ENCODE results near the gene CCR1. TPM values are rescaled to one million over a fixed set of nuclear protein-coding genes. Genes with fewer than 3 reads are reported as not detected.

The CCR1 gene
- total and polyA plus RNA-seq, 2 of the 4 experiments (the other 2 are of a cell fraction), result not detected

DNA sequence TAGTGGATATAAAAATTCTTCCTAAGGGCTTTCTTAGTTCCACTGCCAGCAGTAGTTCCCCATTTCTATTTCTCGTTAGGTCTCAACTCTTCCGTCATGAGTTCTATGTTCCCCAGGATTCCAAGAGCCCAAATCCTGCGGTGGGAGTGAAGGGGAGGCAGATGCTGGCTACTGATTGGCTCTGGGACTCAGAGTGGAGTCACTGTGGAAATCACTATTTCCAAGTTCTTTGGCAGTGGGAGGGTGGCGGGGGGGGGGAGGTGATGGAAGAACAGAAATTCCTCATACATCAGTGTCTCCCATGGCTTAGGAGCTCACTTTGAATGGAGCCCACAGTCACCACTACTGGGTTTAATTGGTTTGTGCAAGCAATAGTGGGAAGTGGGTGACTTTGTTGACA lies 5.6 kb downstream of the CCR1 start:
- Histone ChIP-seq H2BK120ac (ENCODE audit: low read depth, low read length) (no peak overlapping the region), H3K4me1 (ENCODE audit: control insufficient read depth, insufficient read depth, low read length) (no peaks in the 10 kb centered on the region), H4K5ac (ENCODE audit: low read depth, low read length) (no peak overlapping the region), H4K91ac (ENCODE audit: insufficient read depth, low read depth, low read length) (no peak overlapping the region), H2AK5ac (ENCODE audit: low read depth, low read length) (no peak overlapping the region), H3K4ac (ENCODE audit: low read depth, low read length) (no peak overlapping the region), H3K56ac (ENCODE audit: extremely low read depth, insufficient read depth, low read length) (no peak overlapping the region), H3K14ac (replicated peaks; ENCODE audit: low read depth, low read length) (no peak overlapping the region), H2BK15ac (ENCODE audit: low read depth, low read length) (no peak overlapping the region), H3K23ac (ENCODE audit: low read depth, low read length) (no peak overlapping the region), H3K9ac (ENCODE audit: low read depth, low read length) (no peak overlapping the region), H3K27ac (ENCODE audit: insufficient read depth, low read length) (no peak overlapping the region), H4K8ac (ENCODE audit: low read depth in 2 of 2, low read length in 2 of 2) (no peak overlapping the region), H2BK20ac (ENCODE audit: low read depth, low read length) (no peak overlapping the region), H3K27me3 (ENCODE audit: control insufficient read depth, insufficient read depth, low read length) (peaks cover 24% of the 10 kb centered on the region), H3K4me3 (ENCODE audit: insufficient read depth, low read depth, low read length) (no peak overlapping the region), H3K9me3 (ENCODE audit: control insufficient read depth, insufficient read depth, low read length) (no peaks in the 10 kb centered on the region), H2AK9ac (replicated peaks; ENCODE audit: low read depth, low read length, poor library complexity) (no peak overlapping the region), H3K36me3 (ENCODE audit: control insufficient read depth, insufficient read depth, low read length) (no peaks in the 10 kb centered on the region), H2BK5ac (ENCODE audit: low read depth, low read length, poor library complexity, severe bottlenecking) (no peak overlapping the region), H2AFZ (replicated peaks; ENCODE audit: low read length, poor library complexity) (no peak overlapping the region), H4K20me1 (ENCODE audit: insufficient read depth, low read length) (no peaks in the 10 kb centered on the region), H3K9me1 (ENCODE audit: insufficient read depth, low read length) (no peaks in the 10 kb centered on the region), H3K4me2 (ENCODE audit: low read depth, low read length) (no peak overlapping the region), H3K18ac (ENCODE audit: low read depth, low read length) (no peak overlapping the region), H3K79me1 (ENCODE audit: low read depth in 1 of 2, low read length in 2 of 2) (no peaks in the 10 kb centered on the region)
- no TSS peak for BruUV-seq (replicated peaks)
- ChIA-PET POLR2A (ENCODE audit: unreplicated experiment) (no interaction called here), CTCF (no interaction called here)
- no peak for ATAC-seq (ENCODE audit: low read depth)
- in situ Hi-C loops (cut with MboI; ENCODE audit: low sequenced_read_pairs), result no loop called here
- no peak for DNase-seq
- intact Hi-C loops (cut with micrococcal nuclease), result no loop called here
- dilution Hi-C loops (cut with HindIII; ENCODE audit: low sequenced_read_pairs, unreplicated experiment), result no loop called here
- no CpG with 5 or more reads among the region's 4 CpGs for WGBS, 2 experiments (ENCODE audit: extremely low coverage in 2 of 2, insufficient read length in 1 of 2)
- no peak for TF ChIP-seq RAD21 (IDR thresholded peaks at IDR 0.05; ENCODE audit: low read length)
- no peak for TF ChIP-seq SMC3 (IDR thresholded peaks at IDR 0.05; ENCODE audit: low read depth, low read length)
- TF ChIP-seq USF2 (IDR thresholded peaks at IDR 0.05; ENCODE audit: low read depth, low read length), result no peak
- TF ChIP-seq CEBPB (IDR thresholded peaks at IDR 0.05; ENCODE audit: low read depth, low read length), result no peak
- TF ChIP-seq CTCF (conservative IDR thresholded peaks at IDR 0.05; ENCODE audit: low read depth, low read length), result no peak
- TF ChIP-seq FOS (IDR thresholded peaks at IDR 0.05; ENCODE audit: low read depth, low read length), result no peak
- TF ChIP-seq, protein P1, sequence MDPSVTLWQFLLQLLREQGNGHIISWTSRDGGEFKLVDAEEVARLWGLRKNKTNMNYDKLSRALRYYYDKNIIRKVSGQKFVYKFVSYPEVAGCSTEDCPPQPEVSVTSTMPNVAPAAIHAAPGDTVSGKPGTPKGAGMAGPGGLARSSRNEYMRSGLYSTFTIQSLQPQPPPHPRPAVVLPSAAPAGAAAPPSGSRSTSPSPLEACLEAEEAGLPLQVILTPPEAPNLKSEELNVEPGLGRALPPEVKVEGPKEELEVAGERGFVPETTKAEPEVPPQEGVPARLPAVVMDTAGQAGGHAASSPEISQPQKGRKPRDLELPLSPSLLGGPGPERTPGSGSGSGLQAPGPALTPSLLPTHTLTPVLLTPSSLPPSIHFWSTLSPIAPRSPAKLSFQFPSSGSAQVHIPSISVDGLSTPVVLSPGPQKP (IDR thresholded peaks at IDR 0.05; ENCODE audit: borderline replicate concordance, low read depth, low read length), result no peak
- no peak for TF ChIP-seq POLR2A (IDR thresholded peaks at IDR 0.05; ENCODE audit: low read depth, low read length)
- TF ChIP-seq MXI1 (IDR thresholded peaks at IDR 0.05; ENCODE audit: borderline replicate concordance, low read depth, low read length), result no peak
- TF ChIP-seq CHD1 (IDR thresholded peaks at IDR 0.05; ENCODE audit: low read depth, low read length), result no peak
- TF ChIP-seq RFX5 (IDR thresholded peaks at IDR 0.05; ENCODE audit: low read depth, low read length), result no peak
- no peak for TF ChIP-seq MAFK (IDR thresholded peaks at IDR 0.05; ENCODE audit: low read depth, low read length)
- no peak for TF ChIP-seq MAZ (IDR thresholded peaks at IDR 0.05; ENCODE audit: borderline replicate concordance, low read depth, low read length)
- TF ChIP-seq BHLHE40 (IDR thresholded peaks at IDR 0.05; ENCODE audit: low read depth, low read length), result no peak
- TF ChIP-seq NFE2L2 (IDR thresholded peaks at IDR 0.05; ENCODE audit: low read depth, low read length), result no peak
- TF ChIP-seq RCOR1 (IDR thresholded peaks at IDR 0.05; ENCODE audit: insufficient replicate concordance, low read length), result no peak

Data from IMR-90 (cell line).